HG03108 (cell line): ENCODE results near the gene CCL17.
"Not testable (repeated sequence)": the region's sequence is repeated elsewhere in the genome, so short reads cannot be mapped to it uniquely, and the experiment has no call there.

Experiments used
- ATAC-seq: cut with Tn5 transposase; IDR thresholded peaks from one replicate; pipeline ENCODE4 v1.9.1; 2021; ENCODE audit warnings: moderate library complexity; ENCODE audit not compliant: unreplicated experiment

CCL17 gene

DNA sequence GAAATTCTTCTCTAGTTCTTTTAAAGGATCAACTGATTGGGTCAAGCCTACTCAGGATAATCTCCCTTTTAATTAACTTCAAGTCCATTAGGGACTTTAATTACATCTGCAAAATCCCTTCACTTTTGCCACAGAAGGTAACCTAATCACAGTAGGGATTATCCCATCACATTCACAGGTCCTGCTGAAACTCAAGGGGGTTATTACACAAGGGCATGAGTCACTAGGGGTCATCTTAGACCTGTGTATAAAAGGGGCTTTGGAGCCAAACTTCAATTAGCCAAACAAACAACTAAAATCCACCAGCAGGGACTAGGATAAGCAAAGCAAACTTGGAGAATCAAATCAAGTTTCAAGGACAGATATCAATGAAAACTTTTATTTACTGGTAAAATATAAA lies 23.3 kb downstream of the CCL17 start:
- no peak for ATAC-seq

DNA sequence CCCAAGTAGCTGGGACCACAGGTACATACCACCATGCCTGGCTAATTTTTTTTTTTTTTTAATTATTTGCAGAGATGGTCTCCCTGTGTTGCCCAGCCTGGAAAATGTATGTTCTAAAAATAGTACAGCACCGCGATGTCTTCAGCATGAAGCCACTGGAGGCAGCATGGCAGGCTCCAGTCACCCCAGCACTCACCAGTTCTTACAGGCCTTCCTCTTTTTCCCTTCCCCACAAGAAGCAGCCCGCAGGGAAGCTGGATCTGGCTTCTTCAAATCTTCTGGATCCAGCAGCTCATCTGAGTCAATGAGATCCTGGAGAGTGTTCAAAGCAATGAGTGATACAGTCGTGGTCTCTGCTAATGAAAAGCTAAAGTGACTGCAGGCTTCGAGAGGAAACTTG lies 26.4 kb downstream of the CCL17 start:
- ATAC-seq, result no peak

DNA sequence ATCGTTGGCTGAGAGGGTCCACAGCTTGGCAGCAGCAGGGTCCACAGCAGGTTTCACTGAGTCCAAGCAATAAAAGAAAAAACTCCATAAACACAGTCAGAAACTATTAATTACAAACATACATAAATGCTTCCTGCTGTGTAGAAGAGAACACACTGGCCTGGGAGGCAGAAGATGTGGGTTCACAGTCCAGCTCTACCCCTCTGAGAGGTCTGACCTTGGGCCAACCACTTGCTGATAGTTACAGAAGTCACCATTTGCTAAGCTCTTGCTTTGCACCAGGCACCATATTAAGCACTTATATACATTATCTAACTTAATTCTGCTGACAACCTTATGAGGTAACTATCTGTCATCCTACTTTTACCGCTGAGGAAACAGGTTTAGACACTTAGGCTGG lies 27.9 kb downstream of the CCL17 start:
- no peak for ATAC-seq

DNA sequence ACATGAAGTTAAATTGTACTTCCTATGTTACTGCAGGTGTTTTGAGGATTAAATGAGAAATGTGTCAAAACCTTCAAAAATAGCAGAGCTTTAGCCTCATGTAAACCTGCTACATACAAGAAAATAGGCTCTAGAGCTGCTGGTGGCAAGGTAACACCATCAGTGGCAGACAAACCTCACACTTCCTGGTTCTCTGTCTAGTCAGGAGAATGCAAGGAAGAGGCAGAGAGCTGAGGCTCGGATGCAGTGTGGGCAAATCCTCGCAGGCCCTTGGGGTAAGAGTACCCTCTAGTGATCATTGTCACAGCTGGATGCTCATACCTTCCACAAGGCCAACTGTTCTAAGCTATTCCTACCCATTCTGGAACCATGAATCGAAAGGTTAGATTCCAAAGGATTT lies 28.4 kb downstream of the CCL17 start:
- ATAC-seq, result no peak

DNA sequence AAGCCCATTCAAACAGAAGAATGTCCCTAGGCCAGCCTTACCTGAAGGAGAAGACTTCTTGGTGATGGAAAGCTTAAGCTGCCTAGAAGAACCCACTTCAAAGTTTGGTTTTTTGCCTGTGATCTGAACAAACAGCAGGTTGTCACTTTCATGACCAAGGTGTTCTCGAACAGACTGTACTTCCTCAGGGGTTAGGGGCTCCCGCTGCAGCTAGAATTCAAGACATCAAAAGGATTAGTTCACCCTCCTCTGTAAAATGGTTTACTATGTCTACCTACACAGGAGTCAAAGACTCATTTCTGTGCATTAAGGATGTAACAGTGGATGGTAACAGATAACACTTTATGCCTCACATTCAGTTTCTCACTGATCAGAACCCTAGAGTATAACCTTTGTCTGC lies 29.4 kb downstream of the CCL17 start:
- ATAC-seq, result no peak

DNA sequence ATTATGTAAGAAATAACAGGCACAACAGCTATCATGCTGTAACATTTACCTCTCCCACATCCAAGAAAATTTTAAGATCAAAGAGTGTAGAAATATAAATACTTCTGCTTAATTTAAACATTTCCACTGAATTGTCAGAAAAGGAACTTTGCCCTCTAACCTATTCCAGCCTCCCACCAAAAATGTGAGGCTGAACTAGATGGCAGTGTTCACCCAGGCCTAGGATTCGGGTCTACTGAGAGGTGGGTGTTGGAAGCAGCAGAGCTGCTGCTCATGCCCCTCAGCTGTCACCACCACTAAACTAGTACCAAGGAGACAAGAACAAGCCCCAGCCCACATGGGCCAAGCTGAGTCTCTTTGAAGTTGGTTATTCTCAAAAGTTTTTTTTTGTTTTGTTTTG lies 31.3 kb downstream of the CCL17 start:
- ATAC-seq, result no peak

DNA sequence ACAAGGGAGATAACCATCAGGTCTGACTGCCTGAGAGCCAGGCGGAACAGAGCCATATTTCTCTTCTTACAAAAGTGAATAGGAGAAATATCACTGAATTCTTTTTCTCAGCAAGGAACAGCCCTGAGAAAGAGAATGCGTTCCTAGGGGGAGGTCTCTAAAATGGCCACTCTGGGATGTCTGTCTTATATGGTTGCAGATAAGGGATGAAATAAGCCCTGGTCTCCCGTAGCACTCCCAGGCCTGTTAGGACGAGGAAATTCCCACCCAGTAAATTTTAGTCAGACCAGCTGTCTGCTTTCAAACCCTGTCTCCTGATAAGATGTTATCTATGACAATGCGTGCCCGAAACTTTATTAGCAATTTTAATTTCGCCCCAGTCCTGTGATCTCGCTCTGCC lies 35.4 kb downstream of the CCL17 start:
- ATAC-seq, result not testable (repeated sequence)

DNA sequence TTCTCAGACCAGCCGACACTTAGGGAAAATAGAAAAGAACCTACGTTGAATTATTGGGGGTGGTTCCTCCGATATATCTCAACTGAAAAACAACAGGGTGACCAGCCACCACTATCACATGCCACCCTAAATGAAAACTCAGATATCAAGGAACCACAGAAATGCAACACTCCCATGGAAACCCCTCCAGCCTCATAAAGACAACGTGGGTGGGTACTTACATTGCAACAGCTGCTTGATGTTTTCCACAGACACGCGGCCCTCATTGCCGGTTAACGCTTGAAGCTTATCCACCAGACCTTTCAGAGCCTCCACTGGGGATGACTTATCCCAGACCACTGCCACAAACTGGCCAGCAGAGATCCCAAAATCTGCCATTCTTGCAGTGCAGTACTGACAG lies 36.0 kb downstream of the CCL17 start:
- ATAC-seq, result not testable (repeated sequence)

DNA sequence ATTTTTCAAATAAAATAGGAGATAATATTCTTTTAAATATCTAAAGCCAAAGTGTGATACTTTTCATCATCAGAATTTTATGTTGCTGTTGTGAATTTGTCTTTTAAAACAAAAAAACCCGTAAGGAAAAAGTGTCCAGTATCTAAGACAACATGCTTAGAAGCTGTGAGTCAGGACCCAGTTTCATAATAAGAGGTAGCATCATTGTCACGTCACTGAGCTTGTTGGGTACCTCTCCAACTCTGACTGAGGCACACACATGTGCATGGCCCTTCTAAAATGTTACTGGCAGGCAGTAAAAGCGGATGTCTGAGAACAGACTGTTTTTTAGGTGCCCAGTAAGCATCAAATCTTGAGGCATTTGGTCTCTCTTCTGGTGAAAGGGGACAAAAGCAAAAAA lies 40.1 kb downstream of the CCL17 start:
- no peak for ATAC-seq

DNA sequence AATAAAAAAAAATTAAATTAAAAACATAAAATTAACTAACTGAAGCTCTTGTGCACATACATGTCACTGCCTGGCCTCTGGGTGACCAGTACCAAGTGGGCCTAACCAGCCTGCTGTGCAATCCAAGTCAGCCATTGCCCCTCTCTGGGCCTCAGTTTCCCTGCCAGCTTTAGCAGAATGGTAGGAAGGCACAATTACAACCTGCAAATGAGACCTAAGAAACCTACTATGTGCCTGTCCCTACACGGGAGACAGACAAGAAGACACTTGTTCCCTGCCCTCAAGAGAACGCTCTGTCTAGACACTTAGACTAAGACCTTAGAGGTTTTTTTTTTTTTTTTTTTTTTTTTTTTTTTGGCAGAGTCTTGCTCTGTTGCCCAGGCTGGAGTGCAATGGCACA lies 40.9 kb downstream of the CCL17 start:
- ATAC-seq, result no peak

DNA sequence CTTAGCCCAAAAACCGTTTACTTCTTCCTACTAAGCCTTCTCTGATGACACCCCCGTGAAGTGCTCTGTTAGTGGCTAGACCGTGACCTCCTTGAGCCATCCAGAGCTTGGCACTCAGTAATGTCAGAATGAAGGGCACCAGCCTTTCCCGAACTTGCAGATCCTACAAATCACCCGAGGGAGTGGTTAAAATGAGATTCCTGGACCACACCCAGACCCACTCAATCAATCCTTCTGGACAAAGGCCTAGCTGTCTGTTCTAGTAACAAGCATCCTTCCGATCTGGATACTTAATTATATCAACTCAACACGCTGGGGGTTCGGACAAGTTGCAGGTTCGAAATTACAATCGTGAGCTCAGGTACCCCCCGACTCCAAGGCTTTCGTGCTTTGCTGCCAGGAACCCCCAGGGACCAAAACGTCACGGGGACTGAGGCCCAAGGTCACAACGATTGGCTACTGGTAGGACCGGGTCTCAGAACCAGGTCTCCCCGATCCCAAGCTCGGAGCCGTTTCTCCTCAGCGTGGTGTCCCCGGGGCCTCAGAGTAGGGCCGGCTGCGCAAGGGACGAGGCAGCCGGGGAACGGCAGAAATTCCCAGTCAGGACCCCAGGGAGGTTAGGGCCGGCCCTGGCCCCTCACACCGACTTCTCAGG lies 42.1 kb downstream of the CCL17 start:
- peak; percentile 21 for ATAC-seq

DNA sequence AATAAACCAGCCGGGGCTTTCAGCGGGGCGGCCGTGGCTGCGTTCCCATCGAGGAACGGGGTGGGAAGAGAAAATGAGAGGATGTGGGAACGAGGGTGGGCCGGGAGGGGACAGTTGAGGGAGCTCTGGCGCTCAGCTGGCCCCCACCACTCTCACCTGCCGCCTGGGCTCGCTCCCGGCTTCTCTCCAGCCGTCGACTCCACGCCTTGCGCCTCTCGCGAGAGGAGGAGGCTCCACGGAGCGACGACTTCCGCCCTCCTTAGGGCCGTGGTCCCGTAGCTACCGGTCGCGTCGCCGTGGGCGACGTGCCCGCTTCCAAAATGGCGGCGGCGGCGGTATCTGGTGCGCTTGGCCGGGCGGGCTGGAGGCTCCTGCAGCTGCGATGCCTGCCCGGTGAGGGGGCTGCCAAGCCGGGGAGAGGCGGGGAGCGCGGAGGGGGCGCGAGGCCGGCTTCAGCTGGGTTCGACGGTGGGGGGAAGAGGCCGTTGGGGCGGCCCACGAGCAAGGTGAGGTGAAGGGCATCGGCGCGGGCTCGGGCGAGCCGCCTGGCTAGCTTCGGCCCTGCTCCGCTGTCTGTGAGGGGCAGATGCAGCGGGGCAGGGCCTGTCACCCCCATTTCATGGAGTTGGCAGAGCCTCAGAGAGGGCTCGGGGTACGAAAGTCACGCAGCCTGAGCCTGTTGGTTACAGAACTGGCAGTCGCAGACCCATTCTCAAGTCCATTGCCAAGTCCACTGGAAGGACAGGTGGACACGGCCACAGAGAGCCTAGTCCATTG lies 42.8 kb downstream of the CCL17 start, which contains the start of the genes CIAPIN1 and COQ9:
Gene CIAPIN1 (minus strand): TSS at position 200 of the 777 bp plus-strand sequence. CDS start 6,457 bp downstream, outside the sequence.
Gene COQ9 (plus strand): TSS at position 294 of the 777 bp plus-strand sequence. CDS start 27 bp downstream, at position 321.
- ATAC-seq, result peak; percentile 98

DNA sequence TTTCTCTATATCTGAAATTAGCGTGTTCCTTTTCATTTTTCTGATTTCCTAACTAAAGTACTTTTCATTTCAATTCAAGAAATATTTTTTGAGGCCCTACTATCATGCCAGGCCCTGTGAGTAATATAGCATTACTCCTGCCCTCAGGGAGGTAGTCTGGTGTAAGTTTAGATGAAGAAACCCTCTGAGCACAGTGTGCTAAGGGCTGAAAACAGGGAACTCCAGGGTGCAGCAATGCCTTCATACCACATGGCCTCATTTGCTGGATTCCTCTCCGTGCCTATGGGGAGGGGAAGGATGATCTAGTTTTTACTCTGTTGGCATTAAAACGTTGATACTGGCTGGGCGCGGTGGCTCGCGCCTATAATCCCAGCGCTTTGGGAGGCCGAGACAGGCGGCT lies 47.5 kb downstream of the CCL17 start:
- no peak for ATAC-seq

DNA sequence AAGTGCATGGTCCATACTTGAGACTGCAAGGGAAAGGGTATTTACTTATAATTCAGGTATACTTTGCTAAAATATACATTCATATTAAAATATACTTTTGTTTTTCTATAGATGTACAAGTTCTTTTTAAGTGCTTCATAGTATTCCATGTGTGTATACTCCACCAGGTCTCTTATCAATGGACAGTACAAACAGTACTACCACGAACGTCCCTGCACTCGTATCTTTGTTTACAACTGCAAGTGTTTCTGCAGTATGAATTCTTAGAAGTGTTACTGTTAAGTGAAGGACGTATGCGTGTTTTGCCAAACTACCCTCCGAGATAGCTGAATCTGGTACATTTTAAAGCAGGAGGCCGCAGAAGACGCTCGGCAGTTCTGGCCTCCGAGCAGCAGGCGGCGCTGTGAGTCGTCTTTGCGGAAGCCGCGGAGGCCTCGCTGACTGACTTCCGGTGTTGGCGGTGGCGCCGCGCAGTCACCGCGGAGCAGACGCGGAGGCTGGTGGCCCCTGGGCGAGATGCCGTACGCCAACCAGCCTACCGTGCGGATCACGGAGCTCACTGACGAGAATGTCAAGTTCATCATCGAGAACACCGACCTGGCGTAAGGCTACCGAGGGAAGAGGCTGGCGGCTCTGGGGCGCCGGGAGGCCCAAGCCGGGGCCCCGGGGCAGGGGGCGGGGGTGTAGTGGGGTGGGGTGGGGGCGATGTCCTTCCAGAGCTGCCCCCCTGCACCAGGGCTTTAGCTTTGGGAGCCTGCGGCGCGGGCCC lies 57.8 kb downstream of the CCL17 start, which contains the start of gene POLR2C:
Gene POLR2C (plus strand): TSS at position 471 of the 769 bp plus-strand sequence. CDS start 46 bp downstream, at position 517.
- ATAC-seq, result peak; percentile 94

DNA sequence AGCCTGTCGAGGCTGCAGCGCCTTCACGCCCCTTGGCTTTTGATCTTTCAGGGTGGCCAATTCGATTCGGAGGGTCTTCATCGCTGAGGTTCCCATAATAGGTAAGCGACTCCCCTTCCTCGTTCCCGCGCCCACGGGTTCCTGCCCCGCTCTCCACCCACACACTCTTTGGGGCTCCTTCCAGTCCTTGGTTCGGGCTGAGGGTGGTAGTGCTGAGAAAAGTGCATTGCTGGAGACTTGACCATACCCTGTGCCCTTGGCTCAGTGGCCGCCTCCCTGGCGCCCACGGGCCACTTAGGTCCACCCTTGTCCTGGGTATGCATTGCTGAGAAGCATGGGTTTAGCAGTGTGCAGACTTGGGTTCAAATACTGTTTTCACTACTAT lies 58.4 kb downstream of the CCL17 start:
- ATAC-seq, result no peak

DNA sequence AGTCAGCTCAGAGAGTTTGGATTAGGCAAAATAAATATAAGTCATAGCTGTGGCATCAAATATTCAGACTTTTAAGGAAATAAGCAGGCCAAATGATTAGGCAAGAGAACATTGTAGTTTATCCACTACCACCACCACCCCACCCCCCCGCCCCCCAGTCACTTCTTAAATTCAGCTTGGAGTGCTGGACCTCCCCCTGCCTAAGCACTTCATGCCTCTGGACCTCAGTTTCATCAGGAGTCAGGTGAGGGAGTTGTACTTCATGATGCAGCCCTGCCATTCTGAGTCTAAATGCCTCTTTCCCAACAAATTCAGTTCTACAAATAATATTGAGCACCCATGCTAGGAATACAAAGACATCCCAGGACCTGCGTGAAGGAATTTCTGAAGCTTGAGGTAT lies 60.0 kb downstream of the CCL17 start:
- ATAC-seq, result no peak
